ENCODE data around the gene SLC24A2.

The SLC24A2 gene

GRCh38 chr9:19757745-19758144 is 31.1 kb downstream of the SLC24A2 start:
- no peak for DNase-seq (ENCODE audit: low spot score)

- DNase-seq (ENCODE audit: low spot score): no peak
Observed at GRCh38 chr9:19754921-19755320, 33.9 kb downstream of the SLC24A2 start.

- DNase-seq (ENCODE audit: low spot score): peak; percentile 93
Observed at GRCh38 chr9:19748278-19749126, 40.3 kb downstream of the SLC24A2 start.

- DNase-seq (ENCODE audit: low spot score): no peak
Observed at GRCh38 chr9:19746223-19746622, 42.6 kb downstream of the SLC24A2 start.

GRCh38 chr9:19741178-19741577 is 47.7 kb downstream of the SLC24A2 start:
- no peak for DNase-seq (ENCODE audit: low spot score)
